ENCODE results near the gene TMEM259. TPM values are rescaled to one million over a fixed set of nuclear protein-coding genes. Genes with fewer than 3 reads are reported as not detected.

The TMEM259 gene
- total and polyA plus RNA-seq, 2 of the 13 experiments (the other 11 are each of a cell fraction or from before 2014, with no cell fraction given): 64.7 to 164 TPM

GRCh38 chr19:996051-996838 is 24.7 kb downstream of the TMEM259 start (continued):
- TF ChIP-seq ZGPAT (CRISPR knock-in tag; IDR thresholded peaks at IDR 0.05) (0 out of 2 replicates have a peak, but pooled peaks have one; percentile 27), THRA (CRISPR knock-in tag; IDR thresholded peaks at IDR 0.05; ENCODE audit: borderline replicate concordance) (0 out of 2 replicates have a peak, but pooled peaks have one; percentile 4), ZNF326 (CRISPR knock-in tag; IDR thresholded peaks at IDR 0.05; ENCODE audit: borderline replicate concordance) (0 out of 2 replicates have a peak, but pooled peaks have one; percentile 24), HES4 (CRISPR knock-in tag; IDR thresholded peaks at IDR 0.05; ENCODE audit: borderline replicate concordance) (no peak), PAF1 (CRISPR knock-in tag; IDR thresholded peaks at IDR 0.05) (0 out of 2 replicates have a peak, but pooled peaks have one; percentile 50), CTCF (CRISPR knock-in tag; IDR thresholded peaks at IDR 0.05) (no peak), ZBTB21 (CRISPR knock-in tag; IDR thresholded peaks at IDR 0.05) (0 out of 2 replicates have a peak, but pooled peaks have one; percentile 64), AGO2 (optimal IDR thresholded peaks at IDR 0.05; ENCODE audit: low read depth, low read length) (peak; percentile 98), AGO1 (IDR thresholded peaks at IDR 0.05; ENCODE audit: low read depth, low read length, poor library complexity, severe bottlenecking) (peak; percentile 98), ZHX2 (IDR thresholded peaks at IDR 0.05; ENCODE audit: low read depth) (0 out of 2 replicates have a peak, but pooled peaks have one; percentile 34), ZHX2 (CRISPR knock-in tag; IDR thresholded peaks at IDR 0.05; ENCODE audit: borderline replicate concordance) (no peak), MTA1 (CRISPR knock-in tag; IDR thresholded peaks at IDR 0.05; ENCODE audit: borderline replicate concordance) (no peak), KDM2A (CRISPR knock-in tag; IDR thresholded peaks at IDR 0.05; ENCODE audit: borderline replicate concordance, low read depth) (peak; percentile 97), SNRNP70 (IDR thresholded peaks at IDR 0.05; ENCODE audit: low read depth, low read length) (no peak)

Measured in HepG2 (cell line).